HCT116 (cell line): ENCODE measurements around the gene NAA15.

Experiments
- CBX3 ChIP-seq: IDR thresholded peaks from 2 replicates; pipeline ENCODE4 v1.6.1; 2012; ENCODE audit warnings: low read depth
- POLR2A ChIP-seq: IDR thresholded peaks from 2 replicates; pipeline ENCODE4 v1.7.0; 2011; ENCODE audit warnings: borderline replicate concordance; ENCODE audit not compliant: insufficient read depth, insufficient read length; ENCODE audit errors: extremely low read depth
- SP1 ChIP-seq: IDR thresholded peaks from 2 replicates; pipeline ENCODE4 v1.6.1; 2012; ENCODE audit warnings: low read depth
- TF ChIP-seq, protein P1 (sequence below), 3 experiments: fragments of 200-600 bp in 1 of 3; sonication (generic) in 1 of 3; IDR thresholded peaks in 2 of 3; conservative IDR thresholded peaks in 1 of 3; 2 replicates each; pipeline ENCODE4 v1.5.1; 2012 to 2017; ENCODE audit warnings: low read depth in 2 of 3, low read length in 2 of 3, antibody characterized with exemption in 1 of 3, borderline replicate concordance in 1 of 3, control low read depth in 1 of 3, mild to moderate bottlenecking in 1 of 3, mixed read lengths in 1 of 3, mixed run types in 1 of 3, moderate library complexity in 1 of 3; ENCODE audit not compliant: insufficient read depth in 1 of 3
- TF ChIP-seq, protein P2 (sequence below): IDR thresholded peaks from 2 replicates; pipeline ENCODE4 v1.6.1; 2012
- TF ChIP-seq, protein P3 (sequence below): IDR thresholded peaks from 2 replicates; pipeline ENCODE4 v1.6.1; 2012; ENCODE audit warnings: low read depth
- TF ChIP-seq, protein P4 (sequence below): IDR thresholded peaks from 2 replicates; pipeline ENCODE4 v1.6.1; 2011; ENCODE audit warnings: mild to moderate bottlenecking, low read length, moderate library complexity; ENCODE audit not compliant: insufficient replicate concordance; ENCODE audit errors: extremely low read depth

DNA sequence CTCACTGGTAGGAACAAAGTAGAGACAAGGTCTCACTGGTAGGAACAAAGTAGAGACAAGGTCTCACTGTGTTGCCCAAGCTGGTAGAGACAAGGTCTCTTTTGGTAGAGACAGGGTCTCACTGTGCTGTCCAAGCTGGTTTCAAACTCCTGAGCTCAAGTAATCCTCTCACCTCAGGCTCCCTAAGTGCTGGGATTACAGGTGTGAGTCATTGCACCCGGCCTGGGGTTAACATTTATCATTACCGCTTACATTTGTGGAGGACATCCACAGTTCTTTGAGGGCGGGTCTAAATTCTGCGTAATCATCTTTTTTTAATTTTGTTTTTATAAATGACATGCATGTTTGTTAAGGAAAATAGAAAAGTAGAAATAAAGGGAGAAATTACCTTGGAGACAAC, 164.6 kb downstream of the NAA15 start:
- TF ChIP-seq SP1 (no peak), CBX3 (no peak), POLR2A (no peak)
- TF ChIP-seq, protein P1, sequence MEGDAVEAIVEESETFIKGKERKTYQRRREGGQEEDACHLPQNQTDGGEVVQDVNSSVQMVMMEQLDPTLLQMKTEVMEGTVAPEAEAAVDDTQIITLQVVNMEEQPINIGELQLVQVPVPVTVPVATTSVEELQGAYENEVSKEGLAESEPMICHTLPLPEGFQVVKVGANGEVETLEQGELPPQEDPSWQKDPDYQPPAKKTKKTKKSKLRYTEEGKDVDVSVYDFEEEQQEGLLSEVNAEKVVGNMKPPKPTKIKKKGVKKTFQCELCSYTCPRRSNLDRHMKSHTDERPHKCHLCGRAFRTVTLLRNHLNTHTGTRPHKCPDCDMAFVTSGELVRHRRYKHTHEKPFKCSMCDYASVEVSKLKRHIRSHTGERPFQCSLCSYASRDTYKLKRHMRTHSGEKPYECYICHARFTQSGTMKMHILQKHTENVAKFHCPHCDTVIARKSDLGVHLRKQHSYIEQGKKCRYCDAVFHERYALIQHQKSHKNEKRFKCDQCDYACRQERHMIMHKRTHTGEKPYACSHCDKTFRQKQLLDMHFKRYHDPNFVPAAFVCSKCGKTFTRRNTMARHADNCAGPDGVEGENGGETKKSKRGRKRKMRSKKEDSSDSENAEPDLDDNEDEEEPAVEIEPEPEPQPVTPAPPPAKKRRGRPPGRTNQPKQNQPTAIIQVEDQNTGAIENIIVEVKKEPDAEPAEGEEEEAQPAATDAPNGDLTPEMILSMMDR (IDR thresholded peaks at IDR 0.05 in 2 of 3, conservative IDR thresholded peaks at IDR 0.05 in 1 of 3; ENCODE audit: borderline replicate concordance in 1 of 3, insufficient read depth in 1 of 3, low read depth in 2 of 3, low read length in 2 of 3), result no peak
- TF ChIP-seq, protein P2, sequence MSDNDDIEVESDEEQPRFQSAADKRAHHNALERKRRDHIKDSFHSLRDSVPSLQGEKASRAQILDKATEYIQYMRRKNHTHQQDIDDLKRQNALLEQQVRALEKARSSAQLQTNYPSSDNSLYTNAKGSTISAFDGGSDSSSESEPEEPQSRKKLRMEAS, result no peak
- TF ChIP-seq, protein P3, sequence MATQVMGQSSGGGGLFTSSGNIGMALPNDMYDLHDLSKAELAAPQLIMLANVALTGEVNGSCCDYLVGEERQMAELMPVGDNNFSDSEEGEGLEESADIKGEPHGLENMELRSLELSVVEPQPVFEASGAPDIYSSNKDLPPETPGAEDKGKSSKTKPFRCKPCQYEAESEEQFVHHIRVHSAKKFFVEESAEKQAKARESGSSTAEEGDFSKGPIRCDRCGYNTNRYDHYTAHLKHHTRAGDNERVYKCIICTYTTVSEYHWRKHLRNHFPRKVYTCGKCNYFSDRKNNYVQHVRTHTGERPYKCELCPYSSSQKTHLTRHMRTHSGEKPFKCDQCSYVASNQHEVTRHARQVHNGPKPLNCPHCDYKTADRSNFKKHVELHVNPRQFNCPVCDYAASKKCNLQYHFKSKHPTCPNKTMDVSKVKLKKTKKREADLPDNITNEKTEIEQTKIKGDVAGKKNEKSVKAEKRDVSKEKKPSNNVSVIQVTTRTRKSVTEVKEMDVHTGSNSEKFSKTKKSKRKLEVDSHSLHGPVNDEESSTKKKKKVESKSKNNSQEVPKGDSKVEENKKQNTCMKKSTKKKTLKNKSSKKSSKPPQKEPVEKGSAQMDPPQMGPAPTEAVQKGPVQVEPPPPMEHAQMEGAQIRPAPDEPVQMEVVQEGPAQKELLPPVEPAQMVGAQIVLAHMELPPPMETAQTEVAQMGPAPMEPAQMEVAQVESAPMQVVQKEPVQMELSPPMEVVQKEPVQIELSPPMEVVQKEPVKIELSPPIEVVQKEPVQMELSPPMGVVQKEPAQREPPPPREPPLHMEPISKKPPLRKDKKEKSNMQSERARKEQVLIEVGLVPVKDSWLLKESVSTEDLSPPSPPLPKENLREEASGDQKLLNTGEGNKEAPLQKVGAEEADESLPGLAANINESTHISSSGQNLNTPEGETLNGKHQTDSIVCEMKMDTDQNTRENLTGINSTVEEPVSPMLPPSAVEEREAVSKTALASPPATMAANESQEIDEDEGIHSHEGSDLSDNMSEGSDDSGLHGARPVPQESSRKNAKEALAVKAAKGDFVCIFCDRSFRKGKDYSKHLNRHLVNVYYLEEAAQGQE, result no peak
- TF ChIP-seq, protein P4, sequence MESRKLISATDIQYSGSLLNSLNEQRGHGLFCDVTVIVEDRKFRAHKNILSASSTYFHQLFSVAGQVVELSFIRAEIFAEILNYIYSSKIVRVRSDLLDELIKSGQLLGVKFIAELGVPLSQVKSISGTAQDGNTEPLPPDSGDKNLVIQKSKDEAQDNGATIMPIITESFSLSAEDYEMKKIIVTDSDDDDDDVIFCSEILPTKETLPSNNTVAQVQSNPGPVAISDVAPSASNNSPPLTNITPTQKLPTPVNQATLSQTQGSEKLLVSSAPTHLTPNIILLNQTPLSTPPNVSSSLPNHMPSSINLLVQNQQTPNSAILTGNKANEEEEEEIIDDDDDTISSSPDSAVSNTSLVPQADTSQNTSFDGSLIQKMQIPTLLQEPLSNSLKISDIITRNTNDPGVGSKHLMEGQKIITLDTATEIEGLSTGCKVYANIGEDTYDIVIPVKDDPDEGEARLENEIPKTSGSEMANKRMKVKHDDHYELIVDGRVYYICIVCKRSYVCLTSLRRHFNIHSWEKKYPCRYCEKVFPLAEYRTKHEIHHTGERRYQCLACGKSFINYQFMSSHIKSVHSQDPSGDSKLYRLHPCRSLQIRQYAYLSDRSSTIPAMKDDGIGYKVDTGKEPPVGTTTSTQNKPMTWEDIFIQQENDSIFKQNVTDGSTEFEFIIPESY, result no peak
